NB4 (cell line): ENCODE results near the gene CYRIA.
A peak's percentile ranks its signal among the peaks of the same experiment; 100 is the strongest.

ENCODE experiments used
- POLR2A ChIP-seq: IDR thresholded peaks from 2 replicates; pipeline ENCODE4 v1.6.1; 2011; ENCODE audit warnings: mild to moderate bottlenecking; ENCODE audit not compliant: insufficient read length; ENCODE audit errors: extremely low read depth
- TF ChIP-seq, protein P1 (sequence below): IDR thresholded peaks from one replicate; pipeline ENCODE4 v1.5.1; 2012; ENCODE audit warnings: low read depth, low read length

DNA sequence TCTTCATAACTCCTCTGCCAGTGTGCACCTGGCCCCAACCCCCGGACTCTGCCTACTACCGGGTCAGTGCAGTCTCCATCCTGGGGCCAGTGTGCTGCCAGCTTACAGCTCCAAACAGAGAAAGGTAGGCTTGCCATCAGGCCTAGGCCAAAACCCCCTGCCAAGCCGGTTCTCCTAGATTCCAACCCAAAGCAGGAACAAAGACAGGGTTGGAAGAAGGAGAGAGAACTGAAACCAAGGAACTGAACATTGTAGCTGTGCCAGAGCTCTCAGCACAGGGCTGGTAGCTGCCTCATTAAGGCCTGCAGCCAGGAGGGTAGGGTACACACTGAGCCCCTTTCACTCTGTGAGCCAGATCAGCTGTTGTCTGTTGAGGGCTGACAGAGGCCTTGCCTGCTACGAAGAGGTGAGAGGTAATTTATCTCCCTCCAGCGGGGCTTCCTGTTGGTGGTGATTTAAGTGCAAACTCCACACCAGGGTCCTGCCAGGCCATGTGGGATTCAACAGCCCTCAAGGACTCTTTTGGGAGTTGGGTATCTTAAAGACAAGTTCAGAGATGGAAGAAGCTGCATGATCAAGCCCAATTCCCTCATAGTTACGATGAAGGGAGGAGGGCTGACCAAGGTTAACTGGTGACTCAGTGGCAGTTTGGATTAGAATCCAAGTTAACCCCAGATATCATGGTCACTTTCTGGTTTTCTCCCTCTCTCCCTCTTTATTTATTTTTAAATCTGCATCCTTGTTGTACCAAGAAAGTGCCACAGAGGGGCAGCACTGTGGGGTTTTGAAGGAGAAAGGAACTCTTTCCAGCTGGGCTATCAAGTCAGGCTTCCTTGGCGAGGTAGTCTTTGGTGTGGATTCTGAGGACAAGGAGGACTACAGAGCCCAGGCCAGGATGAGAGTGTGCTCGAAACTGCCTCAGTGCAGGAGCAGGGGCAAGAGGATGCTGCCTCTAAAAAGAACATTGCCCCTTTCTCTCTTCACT is 48.1 kb downstream of the CYRIA start:
- TF ChIP-seq, protein P1, sequence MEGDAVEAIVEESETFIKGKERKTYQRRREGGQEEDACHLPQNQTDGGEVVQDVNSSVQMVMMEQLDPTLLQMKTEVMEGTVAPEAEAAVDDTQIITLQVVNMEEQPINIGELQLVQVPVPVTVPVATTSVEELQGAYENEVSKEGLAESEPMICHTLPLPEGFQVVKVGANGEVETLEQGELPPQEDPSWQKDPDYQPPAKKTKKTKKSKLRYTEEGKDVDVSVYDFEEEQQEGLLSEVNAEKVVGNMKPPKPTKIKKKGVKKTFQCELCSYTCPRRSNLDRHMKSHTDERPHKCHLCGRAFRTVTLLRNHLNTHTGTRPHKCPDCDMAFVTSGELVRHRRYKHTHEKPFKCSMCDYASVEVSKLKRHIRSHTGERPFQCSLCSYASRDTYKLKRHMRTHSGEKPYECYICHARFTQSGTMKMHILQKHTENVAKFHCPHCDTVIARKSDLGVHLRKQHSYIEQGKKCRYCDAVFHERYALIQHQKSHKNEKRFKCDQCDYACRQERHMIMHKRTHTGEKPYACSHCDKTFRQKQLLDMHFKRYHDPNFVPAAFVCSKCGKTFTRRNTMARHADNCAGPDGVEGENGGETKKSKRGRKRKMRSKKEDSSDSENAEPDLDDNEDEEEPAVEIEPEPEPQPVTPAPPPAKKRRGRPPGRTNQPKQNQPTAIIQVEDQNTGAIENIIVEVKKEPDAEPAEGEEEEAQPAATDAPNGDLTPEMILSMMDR = peak; percentile 40
- no peak for TF ChIP-seq POLR2A
